HEK293T (cell line): ENCODE data around the gene ZDHHC7.

Experiments used
- CTBP1 ChIP-seq: fragments of 450-650 bp; IDR thresholded peaks from 2 replicates; pipeline ENCODE4 v1.6.1; 2016; ENCODE audit warnings: borderline replicate concordance
- FOXK2 ChIP-seq: fragments of 450-650 bp; IDR thresholded peaks from 2 replicates; pipeline ENCODE4 v1.6.1; 2016; ENCODE audit warnings: mild to moderate bottlenecking
- FOXM1 ChIP-seq: fragments of 450-650 bp; IDR thresholded peaks from 2 replicates; pipeline ENCODE4 v1.6.1; 2017; ENCODE audit warnings: mild to moderate bottlenecking, borderline replicate concordance
- HDGF ChIP-seq: fragments of 450-650 bp; IDR thresholded peaks from 2 replicates; pipeline ENCODE4 v1.6.1; 2017; ENCODE audit warnings: antibody characterized with exemption, borderline replicate concordance
- LEF1 ChIP-seq: fragments of 450-650 bp; IDR thresholded peaks from 2 replicates; pipeline ENCODE4 v1.6.1; 2017; ENCODE audit warnings: mild to moderate bottlenecking, borderline replicate concordance
- SP1 ChIP-seq: fragments of 450-650 bp; IDR thresholded peaks from 2 replicates; pipeline ENCODE4 v1.6.1; 2017
- SUZ12 ChIP-seq: fragments of 450-650 bp; IDR thresholded peaks from 2 replicates; pipeline ENCODE4 v1.6.1; 2016; ENCODE audit warnings: mild to moderate bottlenecking
- ZNF384 ChIP-seq: fragments of 450-650 bp; IDR thresholded peaks from 2 replicates; pipeline ENCODE4 v1.6.1; 2016

GRCh38 chr16:84925773-84926372, 85.5 kb downstream of the ZDHHC7 start:
- TF ChIP-seq CTBP1, result no peak
- TF ChIP-seq HDGF, result no peak
- TF ChIP-seq SUZ12, result no peak
- no peak for TF ChIP-seq FOXM1
- TF ChIP-seq ZNF384, result no peak
- no peak for TF ChIP-seq LEF1
- TF ChIP-seq SP1, result no peak
- no peak for TF ChIP-seq FOXK2
